ENCODE measurements around the gene DENND1A.

DNA sequence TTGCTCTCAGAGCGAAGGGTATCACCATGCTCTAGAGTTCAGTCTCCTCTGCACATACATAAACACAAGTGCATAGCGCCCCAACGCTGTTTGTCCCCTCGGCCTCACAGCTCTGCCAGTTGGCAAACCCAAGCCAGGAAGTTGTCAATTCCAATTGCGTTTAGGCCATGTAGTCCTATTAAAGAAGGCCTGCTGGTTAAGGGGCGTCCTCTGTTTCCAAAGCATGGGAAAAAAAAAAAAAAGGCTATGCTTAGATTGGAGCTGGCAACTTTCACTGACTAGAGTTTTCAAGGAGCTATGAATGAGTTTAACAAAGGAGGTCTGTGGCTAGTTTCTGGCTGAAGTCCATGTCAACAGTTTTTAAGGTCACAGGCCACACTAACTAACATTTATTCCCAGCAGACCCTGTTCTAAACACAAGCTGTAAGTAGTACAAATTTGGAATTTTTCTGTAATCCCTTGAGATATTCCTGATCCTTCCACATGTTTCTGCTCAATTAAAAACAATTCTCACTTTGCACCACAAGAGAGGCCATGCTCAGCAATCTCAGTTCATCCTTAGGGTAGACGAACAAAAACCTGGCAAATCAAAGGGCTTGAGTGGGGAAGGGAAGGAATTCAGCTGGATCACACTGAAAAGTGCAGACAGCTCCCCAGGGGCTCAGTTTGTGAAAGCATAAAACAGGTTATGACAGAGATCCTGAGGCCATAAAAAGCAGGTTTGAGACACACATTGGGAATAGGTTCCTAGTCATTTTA, 187.7 kb downstream of the DENND1A start:
- TF ChIP-seq, protein P1, sequence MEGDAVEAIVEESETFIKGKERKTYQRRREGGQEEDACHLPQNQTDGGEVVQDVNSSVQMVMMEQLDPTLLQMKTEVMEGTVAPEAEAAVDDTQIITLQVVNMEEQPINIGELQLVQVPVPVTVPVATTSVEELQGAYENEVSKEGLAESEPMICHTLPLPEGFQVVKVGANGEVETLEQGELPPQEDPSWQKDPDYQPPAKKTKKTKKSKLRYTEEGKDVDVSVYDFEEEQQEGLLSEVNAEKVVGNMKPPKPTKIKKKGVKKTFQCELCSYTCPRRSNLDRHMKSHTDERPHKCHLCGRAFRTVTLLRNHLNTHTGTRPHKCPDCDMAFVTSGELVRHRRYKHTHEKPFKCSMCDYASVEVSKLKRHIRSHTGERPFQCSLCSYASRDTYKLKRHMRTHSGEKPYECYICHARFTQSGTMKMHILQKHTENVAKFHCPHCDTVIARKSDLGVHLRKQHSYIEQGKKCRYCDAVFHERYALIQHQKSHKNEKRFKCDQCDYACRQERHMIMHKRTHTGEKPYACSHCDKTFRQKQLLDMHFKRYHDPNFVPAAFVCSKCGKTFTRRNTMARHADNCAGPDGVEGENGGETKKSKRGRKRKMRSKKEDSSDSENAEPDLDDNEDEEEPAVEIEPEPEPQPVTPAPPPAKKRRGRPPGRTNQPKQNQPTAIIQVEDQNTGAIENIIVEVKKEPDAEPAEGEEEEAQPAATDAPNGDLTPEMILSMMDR (IDR thresholded peaks at IDR 0.05), result no peak
- TF ChIP-seq POLR2AphosphoS5 (IDR thresholded peaks at IDR 0.05) (peak in 1 of 3 donors; percentile 3), EP300 (IDR thresholded peaks at IDR 0.05) (no peak), POLR2A (IDR thresholded peaks at IDR 0.05) (no peak)
